PC-3 (cell line): Measurements from ENCODE around the gene ANKRD13B. TPM values are rescaled to one million over a fixed set of nuclear protein-coding genes. Genes with fewer than 3 reads are reported as not detected.

Experiments used
- ATAC-seq: fragments of 200-7000 bp; cut with Tn5 transposase; 2 replicates; pipeline ENCODE4 v1.9.1; 2020; ENCODE audit warnings: mild to moderate bottlenecking, moderate library complexity
- BruUV-seq: library from RNA; stranded (reverse); fragments of 400-500 nt; replicated peaks from 2 replicates; lab custom pipeline; 2021; lab: Mats Ljungman, UMichigan
- CTCF ChIA-PET: fragments of 300-600 bp; sonication (Branson Sonifier 250); formaldehyde crosslinking; loops from one replicate; lab custom pipeline; 2022; ENCODE audit warnings: antibody characterized with exemption; lab: Charles Lee
- POLR2A ChIA-PET: fragments of 300-600 bp; sonication (Branson Sonifier 250); formaldehyde crosslinking; loops from one replicate; lab custom pipeline; 2022; ENCODE audit warnings: antibody characterized with exemption; ENCODE audit not compliant: unreplicated experiment; lab: Charles Lee
- DNase-seq: peaks from one replicate; pipeline ENCODE4 v3.0.0-alpha.2; 2015
- H2AFZ ChIP-seq: fragments of 300-600 bp; sonication (generic); 2 replicates; pipeline ENCODE4 v1.6.0; 2016; ENCODE audit warnings: antibody characterized with exemption, low read length
- H3F3A ChIP-seq: fragments of 300-600 bp; sonication (generic); one replicate; pipeline ENCODE4 v1.6.0; 2017; ENCODE audit warnings: antibody characterized with exemption, low read length, control low read depth, mild to moderate bottlenecking; ENCODE audit not compliant: unreplicated experiment
- H3K27ac ChIP-seq: fragments of 300-600 bp; sonication (generic); 2 replicates; pipeline ENCODE4 v1.5.1; 2016; ENCODE audit warnings: mild to moderate bottlenecking, low read length
- H3K27me3 ChIP-seq: fragments of 300-600 bp; sonication (generic); 2 replicates; pipeline ENCODE4 v1.6.1; 2016; ENCODE audit warnings: low read length, mixed read lengths
- H3K36me3 ChIP-seq: fragments of 300-600 bp; sonication (generic); 2 replicates; pipeline ENCODE4 v1.6.1; 2016; ENCODE audit warnings: low read depth, mixed run types, low read length, mixed read lengths
- H3K4me1 ChIP-seq: fragments of 300-600 bp; sonication (generic); 2 replicates; pipeline ENCODE4 v1.5.1; 2016; ENCODE audit warnings: low read length; ENCODE audit not compliant: insufficient read depth
- H3K4me2 ChIP-seq: fragments of 300-600 bp; sonication (generic); 2 replicates; pipeline ENCODE4 v1.6.0; 2016; ENCODE audit warnings: low read length
- H3K4me3 ChIP-seq: fragments of 300-600 bp; sonication (generic); 2 replicates; pipeline ENCODE4 v1.5.1; 2016; ENCODE audit warnings: mild to moderate bottlenecking, low read length, mixed read lengths
- H3K79me2 ChIP-seq: fragments of 300-600 bp; sonication (generic); 2 replicates; pipeline ENCODE4 v1.6.1; 2017; ENCODE audit warnings: low read length, mixed read lengths
- H3K9ac ChIP-seq: fragments of 300-600 bp; sonication (generic); 2 replicates; pipeline ENCODE4 v1.6.0; 2016; ENCODE audit warnings: mild to moderate bottlenecking, low read length
- H3K9me2 ChIP-seq: fragments of 300-600 bp; sonication (generic); replicated peaks from 2 replicates; pipeline ENCODE4 v1.6.1; 2016; ENCODE audit warnings: mixed run types, low read length, mixed read lengths
- H3K9me3 ChIP-seq: fragments of 300-600 bp; sonication (generic); 2 replicates; pipeline ENCODE4 v1.6.1; 2016; ENCODE audit warnings: low read length, mixed read lengths
- H4K20me1 ChIP-seq: fragments of 300-600 bp; sonication (generic); 2 replicates; pipeline ENCODE4 v1.6.1; 2016; ENCODE audit warnings: low read length, mixed read lengths
- EZH2 ChIP-seq: fragments of 300-600 bp; sonication (generic); IDR thresholded peaks from one replicate; pipeline ENCODE4 v1.6.1; 2017; ENCODE audit warnings: antibody characterized with exemption, mild to moderate bottlenecking, low read length; ENCODE audit not compliant: unreplicated experiment
- EZH2phosphoT487 ChIP-seq: fragments of 300-600 bp; sonication (generic); IDR thresholded peaks from 2 replicates; pipeline ENCODE4 v1.6.1; 2018; ENCODE audit warnings: mild to moderate bottlenecking, antibody characterized with exemption, low read length, borderline replicate concordance
- intact Hi-C: fragments of 100-400 bp; cut with micrococcal nuclease; formaldehyde crosslinking; loops from 2 replicates; pipeline ENCODE4 v1.9.0; 2023
- total RNA-seq: library from RNA; depleted of rRNA; stranded (reverse); fragments of >200 nt; gene quantifications from 2 replicates; pipeline ENCODE4 v1.2.3, GENCODE V29; 2014
- TF ChIP-seq, protein P1 (sequence below): fragments of 300-600 bp; sonication (generic); conservative IDR thresholded peaks from 2 replicates; pipeline ENCODE4 v1.5.1; 2017; ENCODE audit warnings: antibody characterized with exemption, low read depth, mild to moderate bottlenecking, low read length

ANKRD13B gene
- total RNA-seq, 1 experiment from 2014 or later, result 11.2 TPM

DNA sequence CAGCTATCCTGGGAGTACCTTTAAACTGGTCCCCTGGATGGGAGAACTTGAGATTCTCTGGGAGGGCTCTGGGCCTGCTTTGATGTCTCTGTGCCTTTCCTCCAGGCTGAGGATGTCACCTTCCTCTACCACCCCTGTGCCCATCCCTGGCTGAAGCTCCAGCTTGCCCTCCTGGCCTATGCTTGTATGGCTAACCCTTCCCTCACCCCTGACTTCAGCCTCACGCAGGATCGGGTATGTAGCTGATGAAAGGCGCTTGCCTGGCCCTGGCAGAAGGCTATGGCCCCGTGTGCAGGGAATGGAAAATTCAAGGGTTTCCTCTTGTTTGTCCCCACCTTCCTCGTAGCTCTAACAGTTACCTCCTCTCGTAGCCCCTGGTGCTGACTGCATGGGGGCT is 21.4 kb upstream of the ANKRD13B start:
- intact Hi-C loops, result no loop called here

DNA sequence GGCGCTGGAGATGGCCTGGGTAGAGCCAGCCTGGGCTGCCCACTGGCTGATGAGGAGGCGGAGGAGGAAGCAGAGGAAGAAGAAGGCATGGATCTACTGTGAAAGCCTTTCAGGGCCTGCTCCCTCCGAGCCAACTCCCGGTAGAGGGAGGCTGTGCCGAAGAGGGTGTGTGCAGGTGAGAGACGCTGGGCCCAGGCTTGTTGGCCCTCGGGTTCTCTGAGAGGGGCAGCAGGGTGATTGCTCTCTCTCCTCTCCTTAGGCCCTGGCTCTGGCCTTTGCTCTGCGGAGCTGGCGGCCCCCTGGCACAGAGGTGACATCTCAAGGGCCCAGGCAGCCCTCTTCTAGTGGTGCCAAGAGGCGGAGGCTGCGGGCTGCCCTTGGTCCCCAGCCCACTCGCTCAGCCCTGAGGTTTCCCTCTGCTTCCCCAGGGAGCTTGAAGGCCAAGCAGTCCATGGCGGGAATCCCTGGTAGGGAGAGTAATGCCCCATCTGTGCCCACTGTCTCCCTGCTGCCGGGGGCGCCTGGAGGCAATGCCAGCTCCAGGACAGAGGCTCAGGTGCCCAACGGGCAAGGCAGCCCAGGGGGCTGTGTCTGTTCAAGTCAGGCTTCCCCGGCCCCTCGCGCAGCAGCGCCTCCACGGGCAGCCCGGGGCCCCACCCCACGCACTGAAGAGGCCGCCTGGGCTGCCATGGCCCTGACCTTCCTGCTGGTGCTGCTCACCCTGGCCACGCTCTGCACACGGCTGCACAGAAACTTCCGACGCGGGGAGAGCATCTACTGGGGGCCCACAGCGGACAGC is 20.9 kb upstream of the ANKRD13B start:
- DNase-seq (no peak), ATAC-seq (no peak)
- Histone ChIP-seq H3K79me2 (no peaks in the 10 kb centered on the region), H3K4me2 (no peak overlapping the region), H3K36me3 (no peaks in the 10 kb centered on the region), H3K27me3 (no peaks in the 10 kb centered on the region), H3K27ac (no peak overlapping the region), H3K4me1 (peaks cover 7% of the 10 kb centered on the region; the same call in 1 of the 2 replicates), H3K9me3 (no peaks in the 10 kb centered on the region), H2AFZ (no peak overlapping the region), H3K9me2 (no peaks in the 10 kb centered on the region), H3F3A (no peaks in the 10 kb centered on the region), H3K9ac (no peak overlapping the region), H3K4me3 (no peak overlapping the region), H4K20me1 (no peaks in the 10 kb centered on the region)
- ChIA-PET CTCF (no interaction called here), POLR2A (no interaction called here)
- BruUV-seq, result no TSS peak
- TF ChIP-seq EZH2 (no peak), EZH2phosphoT487 (no peak)
- intact Hi-C loops, result no loop called here

More for the DNA sequence above, 21.4 kb upstream of the ANKRD13B start:
- H3K9me3 ChIP-seq, result no peaks in the 10 kb centered on the region
- no TSS peak for BruUV-seq
- no peak overlapping the region for H3K4me2 ChIP-seq
- peaks cover 7% of the 10 kb centered on the region; the same call in 1 of the 2 replicates for H3K4me1 ChIP-seq
- no peaks in the 10 kb centered on the region for H4K20me1 ChIP-seq
- DNase-seq (no peak), ATAC-seq (no peak)
- H3K4me3 ChIP-seq, result no peak overlapping the region
- no peak overlapping the region for H3K9ac ChIP-seq
- H3K79me2 ChIP-seq, result no peaks in the 10 kb centered on the region
- no peaks in the 10 kb centered on the region for H3F3A ChIP-seq
- no peaks in the 10 kb centered on the region for H3K36me3 ChIP-seq
- H2AFZ ChIP-seq, result no peak overlapping the region
- ChIA-PET POLR2A (no interaction called here), CTCF (no interaction called here)
- no peak overlapping the region for H3K27ac ChIP-seq
- H3K27me3 ChIP-seq, result no peaks in the 10 kb centered on the region
- TF ChIP-seq, protein P1, sequence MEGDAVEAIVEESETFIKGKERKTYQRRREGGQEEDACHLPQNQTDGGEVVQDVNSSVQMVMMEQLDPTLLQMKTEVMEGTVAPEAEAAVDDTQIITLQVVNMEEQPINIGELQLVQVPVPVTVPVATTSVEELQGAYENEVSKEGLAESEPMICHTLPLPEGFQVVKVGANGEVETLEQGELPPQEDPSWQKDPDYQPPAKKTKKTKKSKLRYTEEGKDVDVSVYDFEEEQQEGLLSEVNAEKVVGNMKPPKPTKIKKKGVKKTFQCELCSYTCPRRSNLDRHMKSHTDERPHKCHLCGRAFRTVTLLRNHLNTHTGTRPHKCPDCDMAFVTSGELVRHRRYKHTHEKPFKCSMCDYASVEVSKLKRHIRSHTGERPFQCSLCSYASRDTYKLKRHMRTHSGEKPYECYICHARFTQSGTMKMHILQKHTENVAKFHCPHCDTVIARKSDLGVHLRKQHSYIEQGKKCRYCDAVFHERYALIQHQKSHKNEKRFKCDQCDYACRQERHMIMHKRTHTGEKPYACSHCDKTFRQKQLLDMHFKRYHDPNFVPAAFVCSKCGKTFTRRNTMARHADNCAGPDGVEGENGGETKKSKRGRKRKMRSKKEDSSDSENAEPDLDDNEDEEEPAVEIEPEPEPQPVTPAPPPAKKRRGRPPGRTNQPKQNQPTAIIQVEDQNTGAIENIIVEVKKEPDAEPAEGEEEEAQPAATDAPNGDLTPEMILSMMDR, result no peak
- no peak for TF ChIP-seq EZH2phosphoT487
- TF ChIP-seq EZH2, result no peak
- H3K9me2 ChIP-seq, result no peaks in the 10 kb centered on the region

DNA sequence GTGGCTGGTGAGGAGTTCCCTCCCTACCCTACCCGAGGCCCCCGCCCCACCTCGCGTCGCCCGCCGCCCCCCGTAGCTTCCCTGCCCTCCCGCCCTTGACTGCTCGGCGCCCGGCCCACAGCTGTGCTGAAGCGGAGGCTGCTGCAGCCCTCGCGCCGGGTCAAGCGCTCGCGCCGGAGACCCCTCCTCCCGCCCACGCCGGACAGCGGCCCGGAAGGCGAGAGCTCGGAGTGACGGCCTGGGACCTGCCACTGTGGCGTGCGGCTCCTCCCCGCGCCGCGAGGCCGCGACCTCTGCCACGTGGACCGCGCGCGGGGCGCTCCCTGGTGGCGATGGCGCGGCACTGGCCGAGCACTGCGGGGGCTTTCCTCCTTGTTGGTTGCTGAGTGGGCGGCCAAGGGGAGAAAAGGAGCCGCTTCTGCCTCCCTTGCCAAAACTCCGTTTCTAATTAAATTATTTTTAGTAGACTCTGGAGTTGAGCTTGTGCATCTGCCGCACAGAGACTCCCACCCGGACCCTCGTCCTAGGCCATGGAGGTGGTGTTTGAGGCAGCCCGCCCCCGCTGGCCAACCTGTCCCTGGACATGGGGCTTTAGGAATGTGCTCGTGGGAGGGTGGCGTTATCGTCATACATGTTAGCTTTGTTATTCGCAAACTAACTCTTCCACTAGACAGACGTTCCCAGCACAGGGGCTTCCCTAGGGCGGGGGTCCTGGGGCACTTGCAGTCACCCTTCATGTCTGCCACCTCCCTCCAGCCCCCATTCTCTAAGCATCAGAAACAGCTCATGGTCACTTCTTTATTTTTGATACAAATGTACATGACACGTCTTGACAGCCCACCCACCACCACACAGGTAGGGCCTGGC is 20.0 kb upstream of the ANKRD13B start:
- H3K79me2 ChIP-seq, result no peaks in the 10 kb centered on the region
- BruUV-seq, result no TSS peak

More for the DNA sequence above, 20.0 kb upstream of the ANKRD13B start:
- DNase-seq (no peak), ATAC-seq (no peak)
- Histone ChIP-seq H3K27ac (no peak overlapping the region), H2AFZ (no peak overlapping the region), H3K4me3 (no peak overlapping the region), H3K4me2 (no peak overlapping the region), H3F3A (no peaks in the 10 kb centered on the region), H3K27me3 (no peaks in the 10 kb centered on the region), H3K9me2 (no peaks in the 10 kb centered on the region), H4K20me1 (no peaks in the 10 kb centered on the region), H3K36me3 (no peaks in the 10 kb centered on the region), H3K9ac (no peak overlapping the region), H3K9me3 (no peaks in the 10 kb centered on the region), H3K4me1 (peaks cover 7% of the 10 kb centered on the region; the same call in 1 of the 2 replicates)
- TF ChIP-seq, protein P1, result no peak
- no peak for TF ChIP-seq EZH2
- no peak for TF ChIP-seq EZH2phosphoT487
- intact Hi-C loops, result no loop called here
- ChIA-PET CTCF (no interaction called here), POLR2A (no interaction called here)
